ENCODE results near the gene PDPK1.
"Not testable (repeated sequence)": the region's sequence is repeated elsewhere in the genome, so short reads cannot be mapped to it uniquely, and the experiment has no call there.

PDPK1 gene

DNA sequence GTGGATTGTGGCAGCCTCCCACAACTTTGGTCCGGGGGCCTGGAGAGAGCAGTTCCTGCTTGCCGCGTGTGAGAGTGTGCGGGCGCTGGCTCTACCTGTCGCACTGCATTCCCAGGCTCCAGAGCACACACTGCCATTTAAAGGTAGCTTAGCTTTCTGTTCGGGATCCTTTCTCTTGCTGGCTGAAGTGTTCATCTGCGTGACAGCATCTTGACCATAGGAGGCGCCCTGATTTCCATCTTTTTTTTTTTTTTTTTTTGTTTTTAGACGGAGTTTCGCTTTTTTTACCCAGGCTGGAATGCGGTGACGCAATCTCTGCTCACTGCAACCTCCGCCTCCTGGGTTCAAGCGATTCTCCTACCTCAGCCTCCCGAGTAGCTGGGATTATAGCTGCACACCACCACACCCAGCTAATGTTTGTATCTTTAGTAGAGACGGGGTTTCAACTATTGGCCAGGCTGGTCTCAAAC is 13.6 kb downstream of the PDPK1 start:
- not testable (repeated sequence) for H3K27ac ChIP-seq (ENCODE audit: low read depth, low read length, severe bottlenecking); H3K4me1 ChIP-seq (ENCODE audit: control insufficient read depth, insufficient read depth, low read length, poor library complexity, severe bottlenecking); H3K9me3 ChIP-seq (ENCODE audit: control insufficient read depth, low read length); H3K4me3 ChIP-seq (ENCODE audit: extremely low read depth, insufficient read depth, low read length, poor library complexity, severe bottlenecking); H3K36me3 ChIP-seq (ENCODE audit: control insufficient read depth, insufficient read depth, low read length)
- 90% methylated on average over 2 of the region's 17 CpGs; no CpG with 5 or more reads in 1 of the 2 experiments for WGBS, 2 experiments (ENCODE audit: insufficient coverage in 2 of 2)

DNA sequence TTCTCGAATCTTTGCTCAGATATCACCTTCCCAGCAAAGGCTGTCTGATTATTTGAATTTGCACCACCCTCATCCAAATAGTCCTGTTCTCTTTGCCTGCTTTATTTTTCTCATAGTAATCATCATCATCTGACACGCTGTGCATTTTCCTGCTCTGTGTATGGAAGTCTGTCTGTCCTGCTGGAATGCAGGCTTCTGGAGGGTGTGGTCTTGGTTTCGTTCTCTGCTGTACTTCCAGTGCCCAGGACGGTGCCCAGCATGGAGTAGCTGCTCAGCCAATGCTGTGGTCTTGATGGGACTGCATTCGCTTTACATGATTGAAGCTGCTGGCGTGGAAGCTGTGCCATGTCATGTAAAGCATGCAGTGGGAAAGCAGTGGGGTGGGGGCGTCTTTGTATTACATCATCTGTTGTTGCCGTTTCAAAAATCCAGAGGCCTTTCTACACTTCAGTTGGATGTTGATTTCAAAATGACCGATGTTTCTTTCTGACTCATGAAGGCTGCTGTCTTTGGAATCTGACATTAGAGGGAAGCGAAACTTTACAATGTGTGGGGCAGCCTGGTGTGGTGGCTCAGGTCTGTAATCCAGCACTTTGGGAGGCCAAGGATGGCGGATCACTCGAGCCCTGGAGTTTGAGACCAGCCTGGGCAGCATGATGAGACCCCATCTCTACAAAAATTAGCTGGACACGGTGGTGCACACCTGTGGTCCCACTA is 17.0 kb downstream of the PDPK1 start:
- H3K4me3 ChIP-seq (ENCODE audit: extremely low read depth, insufficient read depth, low read length, poor library complexity, severe bottlenecking); H3K27ac ChIP-seq (ENCODE audit: low read depth, low read length, severe bottlenecking); H3K9me3 ChIP-seq (ENCODE audit: control insufficient read depth, low read length); H3K36me3 ChIP-seq (ENCODE audit: control insufficient read depth, insufficient read depth, low read length); H3K4me1 ChIP-seq (ENCODE audit: control insufficient read depth, insufficient read depth, low read length, poor library complexity, severe bottlenecking): not testable (repeated sequence)
- WGBS, 2 experiments (ENCODE audit: insufficient coverage in 2 of 2): no CpG with 5 or more reads among the region's 13 CpGs

DNA sequence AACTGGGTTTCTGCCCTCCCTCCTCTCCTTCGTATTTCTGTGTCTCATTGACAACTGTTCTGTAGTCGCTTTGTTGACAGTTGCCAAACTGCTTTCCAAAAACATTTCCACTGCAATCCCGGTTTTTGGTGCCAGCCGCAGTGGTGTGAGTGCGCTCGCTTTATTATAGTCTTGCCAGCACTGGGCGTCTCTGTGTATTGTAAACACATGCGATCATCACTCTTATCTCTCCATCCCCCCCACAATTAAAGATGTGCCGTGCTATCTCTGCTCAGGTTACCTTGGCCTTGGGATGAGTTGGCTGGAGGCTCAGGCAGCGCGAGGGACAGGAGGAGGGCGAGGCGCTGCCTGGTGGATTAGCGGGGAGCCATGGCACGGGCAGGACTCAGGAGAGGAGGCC is 19.3 kb downstream of the PDPK1 start:
- not testable (repeated sequence) for H3K9me3 ChIP-seq (ENCODE audit: control insufficient read depth, low read length); H3K4me1 ChIP-seq (ENCODE audit: control insufficient read depth, insufficient read depth, low read length, poor library complexity, severe bottlenecking); H3K36me3 ChIP-seq (ENCODE audit: control insufficient read depth, insufficient read depth, low read length); H3K4me3 ChIP-seq (ENCODE audit: extremely low read depth, insufficient read depth, low read length, poor library complexity, severe bottlenecking); H3K27ac ChIP-seq (ENCODE audit: low read depth, low read length, severe bottlenecking)
- WGBS, 2 experiments (ENCODE audit: insufficient coverage in 2 of 2): no CpG with 5 or more reads among the region's 15 CpGs

DNA sequence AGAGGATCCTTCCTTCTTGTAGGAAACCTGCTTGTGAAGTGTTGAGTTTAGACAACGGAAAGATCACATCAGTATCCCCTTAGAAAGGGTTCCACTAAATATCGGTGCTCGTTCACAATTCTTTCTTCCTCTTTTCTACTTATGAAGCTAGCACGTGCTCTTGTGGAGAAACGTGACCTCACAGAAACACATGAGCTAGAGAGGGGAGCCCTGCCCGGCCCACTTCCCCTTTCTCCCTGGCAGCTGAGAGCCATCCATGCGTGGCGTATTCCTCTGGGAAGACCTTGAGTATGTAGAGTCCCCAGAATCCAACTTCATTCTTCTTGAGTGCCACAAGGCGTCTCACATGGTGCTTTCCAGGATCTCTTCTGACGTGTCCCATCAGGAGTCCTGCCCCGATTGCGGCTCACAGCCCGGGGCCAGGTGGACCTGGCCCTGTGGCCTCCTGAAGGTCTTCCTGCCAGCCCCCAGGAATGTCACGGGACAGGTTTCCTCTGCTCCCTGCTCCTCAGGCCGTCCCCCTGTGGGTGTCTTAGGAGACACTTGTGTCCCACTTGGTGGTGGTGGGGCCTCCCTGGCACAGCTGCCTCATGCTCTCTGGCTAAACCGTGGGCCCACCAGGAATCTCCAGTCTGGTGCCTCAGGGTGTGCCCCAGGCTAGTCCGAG is 22.4 kb downstream of the PDPK1 start:
- 90% methylated on average over 2 of the region's 17 CpGs; no CpG with 5 or more reads in 1 of the 2 experiments for WGBS, 2 experiments (ENCODE audit: insufficient coverage in 2 of 2)
- not testable (repeated sequence) for H3K27ac ChIP-seq (ENCODE audit: low read depth, low read length, severe bottlenecking); H3K4me1 ChIP-seq (ENCODE audit: control insufficient read depth, insufficient read depth, low read length, poor library complexity, severe bottlenecking); H3K36me3 ChIP-seq (ENCODE audit: control insufficient read depth, insufficient read depth, low read length); H3K4me3 ChIP-seq (ENCODE audit: extremely low read depth, insufficient read depth, low read length, poor library complexity, severe bottlenecking); H3K9me3 ChIP-seq (ENCODE audit: control insufficient read depth, low read length)

DNA sequence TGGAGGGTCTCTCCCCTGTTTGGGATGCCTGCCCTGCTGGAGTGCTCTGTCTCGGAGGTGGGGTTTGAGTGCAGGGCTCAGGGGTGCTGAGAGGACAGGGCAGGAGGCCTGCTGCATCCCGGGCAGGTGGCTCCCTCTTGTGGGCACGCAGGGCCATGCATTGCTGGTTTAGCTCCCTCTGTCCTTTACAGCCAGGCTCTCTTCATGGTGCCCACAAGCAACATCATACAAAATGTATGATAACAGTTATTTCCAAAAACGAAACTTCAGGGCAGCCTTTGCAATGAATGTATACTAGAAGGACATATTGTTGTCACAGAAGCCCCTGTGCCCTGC is 22.9 kb downstream of the PDPK1 start:
- H3K36me3 ChIP-seq (ENCODE audit: control insufficient read depth, insufficient read depth, low read length); H3K27ac ChIP-seq (ENCODE audit: low read depth, low read length, severe bottlenecking); H3K9me3 ChIP-seq (ENCODE audit: control insufficient read depth, low read length); H3K4me1 ChIP-seq (ENCODE audit: control insufficient read depth, insufficient read depth, low read length, poor library complexity, severe bottlenecking); H3K4me3 ChIP-seq (ENCODE audit: extremely low read depth, insufficient read depth, low read length, poor library complexity, severe bottlenecking): not testable (repeated sequence)
- 20% methylated on average over 2 of the region's 4 CpGs; no CpG with 5 or more reads in 1 of the 2 experiments for WGBS, 2 experiments (ENCODE audit: insufficient coverage in 2 of 2)

DNA sequence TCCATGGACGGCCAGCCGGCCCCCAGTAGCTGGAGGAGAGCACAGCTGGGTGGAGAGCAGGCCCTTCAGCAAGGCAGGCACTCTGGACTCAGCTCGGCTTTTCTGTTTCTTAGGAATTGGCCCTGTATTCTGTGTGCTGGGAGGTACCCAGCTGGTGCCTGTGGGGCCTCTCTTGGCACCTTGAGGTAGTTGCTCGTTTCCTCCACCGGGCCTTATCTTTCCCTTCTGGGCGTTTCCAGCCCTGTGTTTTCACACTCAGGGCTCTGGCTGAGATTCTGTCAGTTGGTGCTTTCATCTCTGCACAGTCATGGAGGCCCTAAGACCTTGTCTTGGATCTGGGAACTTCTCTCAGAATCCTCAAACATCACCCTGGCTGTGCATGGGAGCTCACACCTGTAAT is 29.7 kb downstream of the PDPK1 start:
- H3K36me3 ChIP-seq (ENCODE audit: control insufficient read depth, insufficient read depth, low read length); H3K4me1 ChIP-seq (ENCODE audit: control insufficient read depth, insufficient read depth, low read length, poor library complexity, severe bottlenecking); H3K9me3 ChIP-seq (ENCODE audit: control insufficient read depth, low read length); H3K27ac ChIP-seq (ENCODE audit: low read depth, low read length, severe bottlenecking); H3K4me3 ChIP-seq (ENCODE audit: extremely low read depth, insufficient read depth, low read length, poor library complexity, severe bottlenecking): not testable (repeated sequence)
- WGBS, 2 experiments (ENCODE audit: insufficient coverage in 2 of 2): no CpG with 5 or more reads among the region's 6 CpGs

DNA sequence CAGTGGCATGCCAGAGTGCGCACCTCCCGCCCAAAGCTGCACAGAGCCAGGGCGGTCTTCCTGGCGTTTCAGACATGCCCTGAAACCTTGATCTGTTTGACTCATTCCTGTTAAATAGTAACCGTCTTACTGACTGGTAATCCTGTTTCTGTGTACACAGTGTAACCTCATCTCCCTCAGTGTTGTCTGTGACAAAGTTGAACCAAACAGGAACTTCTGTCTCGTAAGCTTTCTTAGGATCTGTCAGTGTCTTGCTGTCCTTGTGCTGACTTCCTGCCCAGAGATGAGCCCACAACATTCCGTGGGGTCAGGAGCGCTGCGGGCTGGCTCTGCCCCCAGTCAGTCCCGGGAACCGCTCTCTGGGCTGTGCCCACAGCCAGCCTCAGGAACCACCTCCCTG is 30.8 kb downstream of the PDPK1 start:
- H3K36me3 ChIP-seq (ENCODE audit: control insufficient read depth, insufficient read depth, low read length); H3K27ac ChIP-seq (ENCODE audit: low read depth, low read length, severe bottlenecking); H3K4me1 ChIP-seq (ENCODE audit: control insufficient read depth, insufficient read depth, low read length, poor library complexity, severe bottlenecking); H3K4me3 ChIP-seq (ENCODE audit: extremely low read depth, insufficient read depth, low read length, poor library complexity, severe bottlenecking); H3K9me3 ChIP-seq (ENCODE audit: control insufficient read depth, low read length): not testable (repeated sequence)
- no CpG with 5 or more reads among the region's 11 CpGs for WGBS, 2 experiments (ENCODE audit: insufficient coverage in 2 of 2)

DNA sequence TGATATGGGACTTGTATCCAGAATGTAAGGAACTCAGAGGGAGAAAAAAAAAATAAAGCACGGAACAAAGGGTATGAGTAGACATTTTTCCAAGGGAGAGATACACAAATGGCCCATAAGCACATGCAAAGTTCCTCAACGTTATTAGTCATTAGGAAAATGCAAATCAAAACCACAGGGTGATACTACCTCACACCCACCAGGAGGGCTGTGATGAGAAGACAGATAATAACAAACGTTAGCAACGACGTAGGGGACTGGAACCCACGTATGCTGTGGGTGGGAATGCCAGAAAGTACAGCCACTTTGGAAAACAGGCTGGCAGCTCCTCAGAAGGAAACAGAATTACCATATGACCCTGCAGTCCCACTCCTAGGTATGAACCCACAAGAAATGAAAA is 34.9 kb downstream of the PDPK1 start:
- H3K4me3 ChIP-seq (ENCODE audit: extremely low read depth, insufficient read depth, low read length, poor library complexity, severe bottlenecking); H3K36me3 ChIP-seq (ENCODE audit: control insufficient read depth, insufficient read depth, low read length); H3K4me1 ChIP-seq (ENCODE audit: control insufficient read depth, insufficient read depth, low read length, poor library complexity, severe bottlenecking); H3K27ac ChIP-seq (ENCODE audit: low read depth, low read length, severe bottlenecking); H3K9me3 ChIP-seq (ENCODE audit: control insufficient read depth, low read length): not testable (repeated sequence)
- WGBS, 2 experiments (ENCODE audit: insufficient coverage in 2 of 2): no CpG with 5 or more reads among the region's 6 CpGs

DNA sequence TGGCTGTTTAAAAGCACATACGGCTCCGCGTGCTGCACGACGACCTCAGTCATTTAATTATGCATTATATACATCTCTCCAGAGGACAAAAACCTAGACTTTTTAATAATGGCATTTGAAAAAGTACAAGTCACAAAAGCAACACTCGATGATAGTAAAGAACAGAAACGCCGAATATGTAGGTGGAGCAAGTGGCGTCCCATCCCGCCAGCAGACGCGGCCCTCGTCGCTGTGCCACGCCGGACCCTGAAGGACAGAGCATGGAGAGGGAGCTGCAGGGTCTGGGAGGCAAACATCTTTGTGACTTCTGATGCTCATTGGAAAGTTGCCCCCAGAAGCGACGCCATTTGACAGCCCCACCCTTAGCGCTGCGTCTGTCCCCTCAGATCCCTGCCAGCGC is 38.0 kb downstream of the PDPK1 start:
- H3K27ac ChIP-seq (ENCODE audit: low read depth, low read length, severe bottlenecking); H3K9me3 ChIP-seq (ENCODE audit: control insufficient read depth, low read length); H3K4me3 ChIP-seq (ENCODE audit: extremely low read depth, insufficient read depth, low read length, poor library complexity, severe bottlenecking); H3K4me1 ChIP-seq (ENCODE audit: control insufficient read depth, insufficient read depth, low read length, poor library complexity, severe bottlenecking); H3K36me3 ChIP-seq (ENCODE audit: control insufficient read depth, insufficient read depth, low read length): not testable (repeated sequence)
- 100% methylated on average over 5 of the region's 21 CpGs; no CpG with 5 or more reads in 1 of the 2 experiments for WGBS, 2 experiments (ENCODE audit: insufficient coverage in 2 of 2)

DNA sequence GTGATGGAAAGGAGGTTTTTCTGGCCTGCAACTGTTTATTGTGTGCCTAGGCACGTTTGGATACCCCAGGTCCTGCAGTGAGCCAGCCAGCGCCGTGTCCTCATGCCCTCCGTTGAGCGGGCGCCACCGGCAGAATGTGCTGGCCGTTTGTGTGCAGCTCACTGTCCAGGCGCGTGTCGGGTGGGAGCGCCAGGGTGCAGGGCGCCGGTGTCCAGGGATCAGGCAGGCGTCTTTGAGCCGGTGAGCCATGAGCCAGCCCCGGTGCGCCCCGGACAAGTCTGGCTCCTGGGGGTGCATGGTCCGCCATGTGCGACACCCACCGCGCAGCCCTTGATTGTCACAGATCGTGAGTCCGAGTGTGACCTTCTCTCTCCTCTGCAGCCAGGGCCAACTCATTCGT is 39.2 kb downstream of the PDPK1 start:
- WGBS, 2 experiments (ENCODE audit: insufficient coverage in 2 of 2): no CpG with 5 or more reads among the region's 26 CpGs
- H3K9me3 ChIP-seq (ENCODE audit: control insufficient read depth, low read length); H3K36me3 ChIP-seq (ENCODE audit: control insufficient read depth, insufficient read depth, low read length); H3K4me1 ChIP-seq (ENCODE audit: control insufficient read depth, insufficient read depth, low read length, poor library complexity, severe bottlenecking); H3K4me3 ChIP-seq (ENCODE audit: extremely low read depth, insufficient read depth, low read length, poor library complexity, severe bottlenecking); H3K27ac ChIP-seq (ENCODE audit: low read depth, low read length, severe bottlenecking): not testable (repeated sequence)

DNA sequence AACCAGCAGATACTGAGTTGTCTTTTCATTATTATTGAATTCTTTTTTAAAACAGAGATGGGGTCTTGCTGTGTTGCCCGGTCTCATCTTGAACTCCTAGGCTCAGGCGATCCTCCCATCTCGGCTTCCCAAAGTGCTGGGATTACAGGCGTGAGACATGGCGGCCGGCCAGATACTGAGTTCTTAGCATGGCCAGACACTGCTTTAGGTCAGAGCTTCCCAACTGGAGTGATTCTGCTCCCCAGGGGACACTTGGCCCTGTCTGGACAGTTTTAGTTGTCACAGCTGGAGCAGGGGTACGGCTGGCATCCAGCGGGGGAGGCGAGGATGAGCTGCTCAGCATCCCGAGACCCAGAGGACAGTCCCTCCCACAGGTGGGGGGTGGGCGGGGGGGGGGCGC is 41.1 kb downstream of the PDPK1 start:
- not testable (repeated sequence) for H3K36me3 ChIP-seq (ENCODE audit: control insufficient read depth, insufficient read depth, low read length); H3K27ac ChIP-seq (ENCODE audit: low read depth, low read length, severe bottlenecking); H3K9me3 ChIP-seq (ENCODE audit: control insufficient read depth, low read length); H3K4me3 ChIP-seq (ENCODE audit: extremely low read depth, insufficient read depth, low read length, poor library complexity, severe bottlenecking); H3K4me1 ChIP-seq (ENCODE audit: control insufficient read depth, insufficient read depth, low read length, poor library complexity, severe bottlenecking)
- no CpG with 5 or more reads among the region's 12 CpGs for WGBS, 2 experiments (ENCODE audit: insufficient coverage in 2 of 2)
